CD8-positive, alpha-beta memory T cell (primary cell): Measurements from ENCODE around the gene SLC9C2. TPM values are rescaled to one million over a fixed set of nuclear protein-coding genes. Genes with fewer than 3 reads are reported as not detected.
"Not testable (repeated sequence)": the region's sequence is repeated elsewhere in the genome, so short reads cannot be mapped to it uniquely, and the experiment has no call there.

Experiments used
- CTCF ChIA-PET: fragments of 350-600 bp; sonication (Branson Sonifier 250); formaldehyde crosslinking; loops from one replicate; lab custom pipeline; 2021; ENCODE audit warnings: antibody characterized with exemption; lab: Charles Lee
- POLR2A ChIA-PET: fragments of 350-600 bp; sonication (Branson Sonifier 250); formaldehyde crosslinking; loops from one replicate; lab custom pipeline; 2021; ENCODE audit warnings: antibody characterized with exemption; lab: Charles Lee
- DNase-seq, 5 donors: peaks; one replicate each; pipeline versions ENCODE4 v3.0.0 to v3.0.0-alpha.2; 2020 to 2022; ENCODE audit warnings: mixed read lengths in 1 of 5
- H3K27ac ChIP-seq: one replicate; pipeline ENCODE4 v1.7.0; 2013; ENCODE audit warnings: low read depth, mild to moderate bottlenecking, low read length, moderate library complexity
- H3K27me3 ChIP-seq: 2 replicates; pipeline ENCODE4 v1.7.0; 2013; ENCODE audit warnings: low read length, mild to moderate bottlenecking; ENCODE audit not compliant: insufficient read depth, poor library complexity, severe bottlenecking
- H3K36me3 ChIP-seq: 2 replicates; pipeline ENCODE4 v1.7.0; 2013; ENCODE audit warnings: mild to moderate bottlenecking, low read length, moderate library complexity; ENCODE audit not compliant: insufficient read depth
- H3K4me1 ChIP-seq: 2 replicates; pipeline ENCODE4 v1.7.0; 2013; ENCODE audit warnings: mild to moderate bottlenecking, low read length, moderate library complexity; ENCODE audit not compliant: insufficient read depth
- H3K4me3 ChIP-seq: 2 replicates; pipeline ENCODE4 v1.7.0; 2013; ENCODE audit warnings: mild to moderate bottlenecking, low read length
- H3K9me3 ChIP-seq: 2 replicates; pipeline ENCODE4 v1.7.0; 2013; ENCODE audit warnings: mild to moderate bottlenecking, low read length
- H3K27ac Mint-ChIP-seq, 8 donors: one replicate each; pipeline ENCODE4 v1.8.0; 2020 to 2021; ENCODE audit warnings: mixed read lengths in 8 of 8, mild to moderate bottlenecking in 6 of 8, inconsistent platforms in 3 of 8, moderate library complexity in 3 of 8
- H3K27me3 Mint-ChIP-seq, 2 donors: one replicate each; pipeline ENCODE4 v1.8.0; 2020 to 2021; ENCODE audit warnings: mixed read lengths in 2 of 2, mild to moderate bottlenecking in 1 of 2, moderate library complexity in 1 of 2
- H3K36me3 Mint-ChIP-seq, 3 donors: one replicate each; pipeline ENCODE4 v1.8.0; 2020 to 2021; ENCODE audit warnings: mixed read lengths in 3 of 3, inconsistent platforms in 1 of 3, mild to moderate bottlenecking in 1 of 3
- H3K4me1 Mint-ChIP-seq, 3 donors: one replicate each; pipeline ENCODE4 v1.8.0; 2020 to 2021; ENCODE audit warnings: mixed read lengths in 3 of 3, inconsistent platforms in 1 of 3, mild to moderate bottlenecking in 1 of 3
- H3K4me3 Mint-ChIP-seq, 7 donors: one replicate each; pipeline ENCODE4 v1.8.0; 2020 to 2021; ENCODE audit warnings: mixed read lengths in 7 of 7, mild to moderate bottlenecking in 6 of 7, moderate library complexity in 4 of 7, inconsistent platforms in 2 of 7
- H3K9me3 Mint-ChIP-seq, 5 donors: one replicate each; pipeline ENCODE4 v1.8.0; 2020 to 2022; ENCODE audit warnings: mixed read lengths in 5 of 5, mild to moderate bottlenecking in 3 of 5, moderate library complexity in 2 of 5, inconsistent platforms in 1 of 5
- polyA plus RNA-seq: library from polyadenylated mRNA; unstranded; fragments of 300-500 nt; fragmentation: Illumina TruSeq; gene quantifications from one replicate; pipeline ENCODE4 v1.2.3, GENCODE V29; 2021
- total RNA-seq, 2 experiments: library from RNA; stranded (reverse); gene quantifications; one replicate each; pipeline ENCODE4 v1.2.3, GENCODE V29; 2021

SLC9C2 gene
- total and polyA plus RNA-seq, 3 experiments from 2014 or later = not detected

GRCh38 chr1:173637236-173638042 is 34.6 kb upstream of the SLC9C2 start:
- H3K4me1 ChIP-seq, H3K4me1 Mint-ChIP-seq, H3K36me3 Mint-ChIP-seq, H3K9me3 ChIP-seq, H3K4me3 Mint-ChIP-seq, H3K27ac ChIP-seq, H3K4me3 ChIP-seq, H3K27me3 ChIP-seq, H3K36me3 ChIP-seq, CTCF ChIA-PET, H3K27ac Mint-ChIP-seq, H3K27me3 Mint-ChIP-seq, DNase-seq, H3K9me3 Mint-ChIP-seq: not testable (repeated sequence)
- POLR2A ChIA-PET = interaction anchor here (0.7 kb wide), 1 partner anchor 892 kb away, joined by 3 read pairs; no protein-coding TSS in a partner anchor

DNA sequence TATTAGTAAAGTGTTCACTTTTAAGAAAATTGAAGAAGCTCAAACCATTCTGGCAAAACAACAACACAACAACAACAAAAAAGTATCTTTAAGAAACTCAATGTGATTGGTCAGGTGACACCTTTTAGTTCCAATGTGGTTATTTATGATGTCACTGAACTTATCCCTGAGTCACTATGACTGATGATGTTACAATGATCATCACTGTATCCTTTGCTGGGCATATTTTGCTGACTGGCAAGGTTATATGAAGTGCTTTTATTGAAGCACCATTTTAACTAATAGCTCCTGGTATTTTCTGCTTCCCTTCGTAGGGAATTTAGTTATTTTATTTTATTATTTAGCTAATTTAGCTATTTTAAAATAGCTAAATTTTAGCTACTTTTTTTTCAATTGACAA is 32.2 kb upstream of the SLC9C2 start, which contains the start of gene TEX50:
TEX50 (plus strand) TSS at position 223 of the 400 bp plus-strand sequence. CDS start 184 bp downstream, outside the sequence.
- no peaks in the 10 kb centered on the region for H3K4me1 Mint-ChIP-seq
- Histone ChIP-seq H3K4me3 (no peak within 1 kb of the TSS), H3K36me3 (no peaks in the 10 kb centered on the region), H3K27ac (no peak within 1 kb of the TSS), H3K27me3 (no peaks in the 10 kb centered on the region), H3K9me3 (no peaks in the 10 kb centered on the region), H3K4me1 (no peaks in the 10 kb centered on the region)
- H3K27ac Mint-ChIP-seq = no peak within 1 kb of the TSS
- no peaks in the 10 kb centered on the region for H3K36me3 Mint-ChIP-seq
- no peak for DNase-seq
- peaks cover 0 to 5% of the 10 kb centered on the region in 2 donors for H3K27me3 Mint-ChIP-seq
- POLR2A ChIA-PET = no interaction called here
- H3K9me3 Mint-ChIP-seq = peaks cover 3 to 9% (median 8%) of the 10 kb centered on the region in 5 donors
- CTCF ChIA-PET = no interaction called here
- H3K4me3 Mint-ChIP-seq = no peak within 1 kb of the TSS

DNA sequence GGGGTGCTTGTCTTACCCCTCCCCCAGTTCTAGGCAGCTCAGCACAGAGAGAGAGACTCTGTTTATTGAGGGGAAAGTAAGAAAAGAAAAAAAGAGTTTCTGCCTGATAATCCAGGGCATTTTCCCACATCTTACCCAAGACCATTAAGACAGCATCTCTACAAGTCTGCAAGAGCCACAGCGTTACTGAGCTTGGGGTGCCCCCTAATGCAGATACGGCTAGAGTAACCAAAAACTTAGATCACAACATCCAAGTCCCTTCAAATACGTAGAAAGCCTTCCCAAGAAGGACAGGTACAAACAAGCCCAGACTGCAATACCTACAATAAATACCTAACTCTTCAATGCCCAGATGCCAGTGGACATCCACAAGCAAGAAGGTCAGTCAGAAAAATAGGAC is 26.0 kb upstream of the SLC9C2 start:
- Histone ChIP-seq H3K4me1 (no peaks in the 10 kb centered on the region), H3K27me3 (no peaks in the 10 kb centered on the region), H3K27ac (no peak overlapping the region), H3K9me3 (no peaks in the 10 kb centered on the region), H3K36me3 (no peaks in the 10 kb centered on the region), H3K4me3 (no peak overlapping the region)
- ChIA-PET CTCF (no interaction called here), POLR2A (no interaction called here)
- H3K4me1 Mint-ChIP-seq = no peaks in the 10 kb centered on the region
- peaks cover 0 to under 1% (median 0%) of the 10 kb centered on the region in 5 donors for H3K9me3 Mint-ChIP-seq
- no peaks in the 10 kb centered on the region for H3K36me3 Mint-ChIP-seq
- H3K4me3 Mint-ChIP-seq = no peak overlapping the region
- H3K27ac Mint-ChIP-seq = peak overlapping the region in 1 of 8 donors; percentile 12
- DNase-seq = no peak
- peaks cover 0 to 7% of the 10 kb centered on the region in 2 donors for H3K27me3 Mint-ChIP-seq

GRCh38 chr1:173627269-173627668 is 24.4 kb upstream of the SLC9C2 start:
- Histone ChIP-seq H3K4me3 (no peak overlapping the region), H3K9me3 (no peaks in the 10 kb centered on the region), H3K36me3 (no peaks in the 10 kb centered on the region), H3K27me3 (no peaks in the 10 kb centered on the region), H3K4me1 (no peaks in the 10 kb centered on the region), H3K27ac (no peak overlapping the region)
- Mint-ChIP-seq H3K27ac (peak overlapping the region in 1 of 8 donors; percentile 20), H3K4me1 (no peaks in the 10 kb centered on the region), H3K36me3 (peaks cover 0 to 7% (median 0%) of the 10 kb centered on the region in 3 donors), H3K27me3 (peaks cover 0 to 11% of the 10 kb centered on the region in 2 donors), H3K4me3 (no peak overlapping the region), H3K9me3 (peaks cover 0 to 7% (median 0%) of the 10 kb centered on the region in 5 donors)
- POLR2A ChIA-PET = no interaction called here
- DNase-seq = no peak
- CTCF ChIA-PET = no interaction called here

- H3K27ac ChIP-seq = no peak overlapping the region
- H3K4me3 ChIP-seq = no peak overlapping the region
- no peaks in the 10 kb centered on the region for H3K9me3 ChIP-seq
- Mint-ChIP-seq H3K27ac (peak overlapping the region in 2 of 8 donors; percentile 21 to 46), H3K9me3 (peaks cover 24 to 38% (median 28%) of the 10 kb centered on the region in 5 donors), H3K36me3 (peaks cover 7 to 48% (median 11%) of the 10 kb centered on the region in 3 donors), H3K4me1 (peaks cover 0 to 12% (median 6%) of the 10 kb centered on the region in 3 donors), H3K27me3 (peaks cover 16 to 35% of the 10 kb centered on the region in 2 donors), H3K4me3 (no peak overlapping the region)
- no peaks in the 10 kb centered on the region for H3K4me1 ChIP-seq
- ChIA-PET POLR2A (no interaction called here), CTCF (no interaction called here)
- H3K27me3 ChIP-seq = no peaks in the 10 kb centered on the region
- H3K36me3 ChIP-seq = no peaks in the 10 kb centered on the region
- DNase-seq = no peak
Observed at GRCh38 chr1:173616859-173617258, 14.0 kb upstream of the SLC9C2 start.

- H3K4me1 ChIP-seq, CTCF ChIA-PET, POLR2A ChIA-PET, H3K9me3 ChIP-seq, H3K36me3 ChIP-seq, H3K4me3 ChIP-seq, H3K4me3 Mint-ChIP-seq, H3K27ac ChIP-seq, H3K27me3 ChIP-seq, H3K27ac Mint-ChIP-seq: not testable (repeated sequence)
- peaks cover 0 to 12% (median 6%) of the 10 kb centered on the region in 3 donors for H3K4me1 Mint-ChIP-seq
- H3K9me3 Mint-ChIP-seq = peaks cover 5 to 14% (median 6%) of the 10 kb centered on the region in 5 donors
- H3K27me3 Mint-ChIP-seq = peaks cover 7 to 13% of the 10 kb centered on the region in 2 donors
- H3K36me3 Mint-ChIP-seq = peaks cover 0 to 26% (median 0%) of the 10 kb centered on the region in 3 donors
- DNase-seq = peak in 1 of 5 donors; percentile 42
Observed at GRCh38 chr1:173613086-173613485, 10.2 kb upstream of the SLC9C2 start.

GRCh38 chr1:173608503-173609216 is 5.8 kb upstream of the SLC9C2 start:
- Mint-ChIP-seq H3K27me3 (peaks cover 4 to 5% of the 10 kb centered on the region in 2 donors), H3K36me3 (peaks cover 0 to 7% (median 0%) of the 10 kb centered on the region in 3 donors), H3K4me3 (no peak overlapping the region), H3K27ac (no peak overlapping the region), H3K4me1 (no peaks in the 10 kb centered on the region), H3K9me3 (no peaks in the 10 kb centered on the region)
- Histone ChIP-seq H3K4me3 (no peak overlapping the region), H3K4me1 (no peaks in the 10 kb centered on the region), H3K9me3 (no peaks in the 10 kb centered on the region), H3K27me3 (no peaks in the 10 kb centered on the region), H3K36me3 (no peaks in the 10 kb centered on the region), H3K27ac (no peak overlapping the region)
- CTCF ChIA-PET = no interaction called here
- no peak for DNase-seq
- POLR2A ChIA-PET = no interaction called here

DNA sequence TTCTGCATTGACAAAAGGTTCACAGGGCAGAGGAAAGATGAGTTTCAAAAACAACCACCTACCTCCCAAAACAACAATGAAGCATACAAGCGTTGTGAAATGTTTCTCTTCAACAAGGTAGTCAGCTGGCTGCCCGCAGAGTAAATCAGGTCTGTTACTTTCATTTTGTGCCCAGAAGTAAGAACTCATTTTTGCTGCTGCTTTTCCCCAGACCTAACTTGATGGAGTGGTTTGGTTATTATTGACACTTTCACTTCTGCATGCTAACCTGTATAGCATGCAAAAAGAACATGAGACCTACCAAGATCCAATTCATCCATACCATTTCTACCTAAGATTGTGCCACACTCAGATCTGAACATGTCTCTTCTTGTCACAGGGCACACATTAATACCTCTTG is 1.3 kb downstream of the SLC9C2 start:
- POLR2A ChIA-PET = no interaction called here
- peak overlapping the region in 6 of 7 donors; percentile 3 to 55 (median 32) for H3K4me3 Mint-ChIP-seq

More for the DNA sequence above, 1.3 kb downstream of the SLC9C2 start:
- Mint-ChIP-seq H3K36me3 (no peaks in the 10 kb centered on the region), H3K9me3 (no peaks in the 10 kb centered on the region), H3K27ac (peak overlapping the region in 2 of 8 donors; percentile 13 to 59), H3K4me1 (peaks cover 7 to 11% (median 8%) of the 10 kb centered on the region in 3 donors), H3K27me3 (peaks cover 6 to 9% of the 10 kb centered on the region in 2 donors)
- no peak overlapping the region for H3K27ac ChIP-seq
- no peak for DNase-seq
- no peaks in the 10 kb centered on the region for H3K36me3 ChIP-seq
- H3K4me1 ChIP-seq = no peaks in the 10 kb centered on the region
- CTCF ChIA-PET = no interaction called here
- no peaks in the 10 kb centered on the region for H3K27me3 ChIP-seq
- H3K4me3 ChIP-seq = no peak overlapping the region
- no peaks in the 10 kb centered on the region for H3K9me3 ChIP-seq
